ENCODE results near the gene CENPN. TPM values are rescaled to one million over a fixed set of nuclear protein-coding genes. Genes with fewer than 3 reads are reported as not detected.

CENPN gene
- total and polyA plus RNA-seq, 2 of the 8 experiments (the other 6 are each of a cell fraction or from before 2014, with no cell fraction given), result 32.8 to 67.0 TPM

DNA sequence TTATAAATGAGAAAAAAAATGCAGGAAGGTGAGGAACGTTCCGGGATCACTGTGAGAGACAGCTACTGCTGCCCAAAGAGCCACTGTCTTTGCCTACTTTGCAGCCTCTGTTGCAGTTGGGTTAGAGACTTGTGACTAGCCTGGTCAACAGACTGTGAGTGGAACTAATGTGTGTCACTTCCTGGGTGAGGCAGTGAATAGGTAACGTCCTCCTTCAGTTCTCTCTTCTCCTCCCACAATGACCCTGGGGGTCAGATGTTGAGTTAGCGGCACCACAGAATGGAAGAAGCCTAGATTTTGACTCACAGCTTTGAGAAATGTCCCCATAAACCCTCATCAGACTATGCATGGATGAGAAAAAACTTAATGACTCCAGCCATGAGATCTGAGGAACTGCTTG lies 64.8 kb downstream of the CENPN start:
- ChIA-PET CTCF (ENCODE audit: partially characterized antibody) (interaction anchor here (0.7 to 1.0 kb wide), 3 partner anchors 10 to 250 kb away, joined by 3 read pairs; no protein-coding TSS in a partner anchor), POLR2A (ENCODE audit: partially characterized antibody) (interaction anchor here (0.6 kb wide), 1 partner anchor 35 kb away, joined by 3 read pairs; no protein-coding TSS in a partner anchor)
- Histone ChIP-seq H3K27ac (ENCODE audit: low read depth, low read length) (no peak overlapping the region), H3K14ac (ENCODE audit: insufficient read length) (no peak overlapping the region), H3K9me3 (ENCODE audit: insufficient read depth in 2 of 2, low read depth in 1 of 2, low read length in 1 of 2) (no peaks in the 10 kb centered on the region), H3K18ac (ENCODE audit: extremely low read depth, low read length) (no peak overlapping the region), H2AK5ac (ENCODE audit: low read depth, low read length) (no peak overlapping the region), H3K9ac (replicated peaks in 1 of 4; ENCODE audit: extremely low read depth in 1 of 4, low read depth in 3 of 4, low read length in 3 of 4) (no peak overlapping the region), H3K36me3 (ENCODE audit: control insufficient read depth in 2 of 4, insufficient read depth in 4 of 4, low read length in 3 of 4) (no peaks in the 10 kb centered on the region), H3K27me3 (replicated peaks in 1 of 4; ENCODE audit: control insufficient read depth in 3 of 4, extremely low read depth in 1 of 4, insufficient read depth in 3 of 4, low read length in 3 of 4) (no peaks in the 10 kb centered on the region), H2BK120ac (replicated peaks; ENCODE audit: low read depth, low read length) (no peak overlapping the region), H4K20me1 (replicated peaks in 1 of 2; ENCODE audit: control insufficient read depth in 1 of 2, insufficient read depth in 2 of 2, low read length in 2 of 2) (no peaks in the 10 kb centered on the region), H3K79me2 (ENCODE audit: control insufficient read depth in 1 of 2, insufficient read depth in 2 of 2, low read length in 2 of 2) (no peaks in the 10 kb centered on the region), H2BK12ac (ENCODE audit: low read depth, low read length) (no peak overlapping the region), H3K79me1 (ENCODE audit: low read depth, low read length) (no peaks in the 10 kb centered on the region), H3K4me3 (ENCODE audit: extremely low read depth in 1 of 4, insufficient read depth in 2 of 4, low read depth in 3 of 4, low read length in 4 of 4) (no peak overlapping the region), H4K8ac (ENCODE audit: extremely low read depth, insufficient read depth, low read length) (no peak overlapping the region), H3K23me2 (ENCODE audit: low read depth, low read length) (peaks cover under 1% of the 10 kb centered on the region; the same call in 1 of the 2 replicates), H4K91ac (replicated peaks; ENCODE audit: insufficient read length, low read length) (no peak overlapping the region), H3K23ac (ENCODE audit: insufficient read length) (no peak overlapping the region), H3K4ac (replicated peaks; ENCODE audit: insufficient read length, low read depth, low read length) (no peak overlapping the region), H4K5ac (ENCODE audit: insufficient read length, low read depth, low read length) (no peak overlapping the region), H3K4me1 (replicated peaks in 1 of 4; ENCODE audit: control insufficient read depth in 3 of 4, insufficient read depth in 4 of 4, low read length in 3 of 4) (peaks cover 0 to 2% (median 0%) of the 10 kb centered on the region in 4 experiments; a peak in 3 of 7 replicates), H2AFZ (ENCODE audit: low read length) (no peak overlapping the region), H3K56ac (replicated peaks; ENCODE audit: insufficient read length, low read depth, low read length) (no peak overlapping the region), H2BK20ac (ENCODE audit: low read length) (no peak overlapping the region), H2BK15ac (ENCODE audit: low read length) (no peak overlapping the region), H3K4me2 (ENCODE audit: insufficient read depth in 1 of 2, low read depth in 2 of 2, low read length in 2 of 2) (no peak overlapping the region), H2BK5ac (ENCODE audit: low read depth, low read length) (no peak overlapping the region)
- no peak for DNase-seq (ENCODE audit: low read depth in 1 of 2, low spot score in 2 of 2)
- no peak for FAIRE-seq
- WGBS, 2 experiments (ENCODE audit: extremely low coverage in 1 of 2, insufficient coverage in 1 of 2, insufficient read length in 1 of 2, insufficient replicate concordance in 2 of 2, low coverage in 1 of 2, low lambda C conversion rate in 2 of 2, missing lambda C conversion rate in 1 of 2), result 87% methylated on average over 4 of the region's 4 CpGs; no CpG with 5 or more reads in 1 of the 2 experiments
- TF ChIP-seq KDM5A (IDR thresholded peaks at IDR 0.05; ENCODE audit: low read length) (no peak), SIX5 (IDR thresholded peaks at IDR 0.05; ENCODE audit: low read depth, low read length) (no peak), CHD2 (IDR thresholded peaks at IDR 0.05; ENCODE audit: low read length) (no peak), CREB1 (IDR thresholded peaks at IDR 0.05) (no peak), ASH2L (IDR thresholded peaks at IDR 0.05; ENCODE audit: low read length) (no peak), NRF1 (IDR thresholded peaks at IDR 0.05; ENCODE audit: low read depth, low read length) (no peak), SIRT6 (IDR thresholded peaks at IDR 0.05; ENCODE audit: low read length) (no peak), RFX5 (IDR thresholded peaks at IDR 0.05; ENCODE audit: borderline replicate concordance, low read depth, low read length) (no peak), HDAC2 (IDR thresholded peaks at IDR 0.05; ENCODE audit: borderline replicate concordance in 1 of 2, low read depth in 2 of 2, low read length in 2 of 2) (no peak), BCL11A (IDR thresholded peaks at IDR 0.05; ENCODE audit: low read depth in 2 of 2, low read length in 2 of 2) (no peak), FOSL1 (IDR thresholded peaks at IDR 0.05; ENCODE audit: insufficient read depth, low read depth, low read length) (no peak), CBX8 (IDR thresholded peaks at IDR 0.05; ENCODE audit: borderline replicate concordance, low read depth, low read length) (no peak), RNF2 (IDR thresholded peaks at IDR 0.05; ENCODE audit: borderline replicate concordance, low read depth, low read length, missing control alignments, poor library complexity, severe bottlenecking) (no peak)
- TF ChIP-seq, protein P1, sequence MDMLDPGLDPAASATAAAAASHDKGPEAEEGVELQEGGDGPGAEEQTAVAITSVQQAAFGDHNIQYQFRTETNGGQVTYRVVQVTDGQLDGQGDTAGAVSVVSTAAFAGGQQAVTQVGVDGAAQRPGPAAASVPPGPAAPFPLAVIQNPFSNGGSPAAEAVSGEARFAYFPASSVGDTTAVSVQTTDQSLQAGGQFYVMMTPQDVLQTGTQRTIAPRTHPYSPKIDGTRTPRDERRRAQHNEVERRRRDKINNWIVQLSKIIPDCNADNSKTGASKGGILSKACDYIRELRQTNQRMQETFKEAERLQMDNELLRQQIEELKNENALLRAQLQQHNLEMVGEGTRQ (IDR thresholded peaks at IDR 0.05; ENCODE audit: low read length), result no peak
